ENCODE results near the gene PRXL2C. TPM values are rescaled to one million over a fixed set of nuclear protein-coding genes. Genes with fewer than 3 reads are reported as not detected.

PRXL2C gene
- total and polyA plus RNA-seq, 8 donors = 5.6 to 35.0 (median 7.9) TPM

GRCh38 chr9:96619124-96619465 is 36.0 kb downstream of the PRXL2C start:
- intact Hi-C loops (cut with DNase I; ENCODE audit: low total_unique reads) = no loop called here
- Histone ChIP-seq H3K9me3 (no peaks in the 10 kb centered on the region), H3K36me3 (no peaks in the 10 kb centered on the region), H3K4me3 (peak overlapping the region; percentile 80 to 93 (median 88)), H3K4me1 (peaks cover 12 to 38% (median 21%) of the 10 kb centered on the region in 4 donors), H3K27me3 (peaks cover 0 to 11% (median 9%) of the 10 kb centered on the region in 3 donors), H3K27ac (peak overlapping the region; percentile 84 to 92 (median 90))
- TF ChIP-seq CTCF (IDR thresholded peaks at IDR 0.05) (no peak), EP300 (IDR thresholded peaks at IDR 0.05) (no peak), POLR2AphosphoS5 (IDR thresholded peaks at IDR 0.05) (no peak), POLR2A (IDR thresholded peaks at IDR 0.05) (no peak)
- no peak for DNase-seq
- 0 to 1% (median 0%) methylated on average over 15 to 52 of the region's 54 CpGs; no CpG with 5 or more reads in 1 of the 5 donors for WGBS, 5 donors

GRCh38 chr9:96618209-96619123 is 36.7 kb downstream of the PRXL2C start:
- intact Hi-C loops (cut with DNase I; ENCODE audit: low total_unique reads) = no loop called here
- no peaks in the 10 kb centered on the region for H3K9me3 ChIP-seq
- H3K36me3 ChIP-seq = no peaks in the 10 kb centered on the region
- peaks cover 12 to 39% (median 22%) of the 10 kb centered on the region in 4 donors for H3K4me1 ChIP-seq
- TF ChIP-seq EP300 (IDR thresholded peaks at IDR 0.05) (no peak), POLR2AphosphoS5 (IDR thresholded peaks at IDR 0.05) (peak in 1 of 3 donors; percentile 11)
- H3K4me3 ChIP-seq = peak overlapping the region; percentile 80 to 93 (median 88)
- H3K27ac ChIP-seq = peak overlapping the region; percentile 84 to 92 (median 90)
- peaks cover 0 to 11% (median 9%) of the 10 kb centered on the region in 3 donors for H3K27me3 ChIP-seq
- DNase-seq = peak; percentile 52 to 75
- 4 to 10% (median 5%) methylated on average over 37 to 69 of the region's 69 CpGs for WGBS, 5 donors

- intact Hi-C loops (cut with DNase I; ENCODE audit: low total_unique reads) = no loop called here
- H3K9me3 ChIP-seq = no peaks in the 10 kb centered on the region
- peak in 1 of 2 donors; percentile 39 for DNase-seq
- TF ChIP-seq CTCF (IDR thresholded peaks at IDR 0.05) (no peak), POLR2A (IDR thresholded peaks at IDR 0.05) (no peak), POLR2AphosphoS5 (IDR thresholded peaks at IDR 0.05) (no peak), EP300 (IDR thresholded peaks at IDR 0.05) (no peak)
- WGBS, 5 donors = 52 to 65% (median 60%) methylated on average over 22 of the region's 22 CpGs
- H3K27ac ChIP-seq = peak overlapping the region in 4 of 5 donors; percentile 84 to 92 (median 88)
- H3K4me1 ChIP-seq = peaks cover 13 to 48% (median 27%) of the 10 kb centered on the region in 4 donors
- no peaks in the 10 kb centered on the region for H3K36me3 ChIP-seq
- H3K4me3 ChIP-seq = peak overlapping the region; percentile 80 to 93 (median 88)
- H3K27me3 ChIP-seq = peaks cover 0 to 11% (median 9%) of the 10 kb centered on the region in 3 donors
Measured at GRCh38 chr9:96617439-96618185, 37.5 kb downstream of the PRXL2C start.

GRCh38 chr9:96616817-96617438 is 38.2 kb downstream of the PRXL2C start:
- DNase-seq = no peak
- H3K9me3 ChIP-seq = no peaks in the 10 kb centered on the region
- no peak overlapping the region for H3K27ac ChIP-seq
- no peaks in the 10 kb centered on the region for H3K36me3 ChIP-seq
- peaks cover 0 to 11% (median 9%) of the 10 kb centered on the region in 3 donors for H3K27me3 ChIP-seq
- 80 to 87% (median 83%) methylated on average over 7 of the region's 7 CpGs for WGBS, 5 donors
- peaks cover 20 to 55% (median 33%) of the 10 kb centered on the region in 4 donors for H3K4me1 ChIP-seq
- intact Hi-C loops (cut with DNase I; ENCODE audit: low total_unique reads) = no loop called here
- TF ChIP-seq EP300 (IDR thresholded peaks at IDR 0.05) (no peak), POLR2AphosphoS5 (IDR thresholded peaks at IDR 0.05) (no peak), CTCF (IDR thresholded peaks at IDR 0.05) (no peak), POLR2A (IDR thresholded peaks at IDR 0.05) (no peak)
- H3K4me3 ChIP-seq = no peak overlapping the region
